Neural progenitor cell (in vitro differentiated cells): Measurements from ENCODE around the gene INA. TPM values are rescaled to one million over a fixed set of nuclear protein-coding genes. Genes with fewer than 3 reads are reported as not detected.

Experiments used
- DNase-seq: peaks from one replicate; pipeline ENCODE4 v3.0.0-alpha.2; 2016; ENCODE audit warnings: low spot score
- H2AFZ ChIP-seq: fragments of 200-600 bp; sonication (generic); replicated peaks from 2 replicates; pipeline ENCODE4 v1.6.1; 2016; ENCODE audit warnings: antibody characterized with exemption
- H3F3A ChIP-seq: fragments of 200-600 bp; sonication (generic); 2 replicates; pipeline ENCODE4 v1.6.1; 2016; ENCODE audit warnings: antibody characterized with exemption, low read depth
- H3K27ac ChIP-seq: fragments of 200-600 bp; sonication (generic); 2 replicates; pipeline ENCODE4 v1.5.1; 2016; ENCODE audit warnings: mild to moderate bottlenecking
- H3K27me3 ChIP-seq: fragments of 200-600 bp; sonication (generic); 2 replicates; pipeline ENCODE4 v1.6.1; 2016; ENCODE audit warnings: mild to moderate bottlenecking, moderate library complexity
- H3K36me3 ChIP-seq: fragments of 200-600 bp; sonication (generic); 2 replicates; pipeline ENCODE4 v1.5.1; 2016
- H3K4me1 ChIP-seq: fragments of 200-600 bp; sonication (generic); 2 replicates; pipeline ENCODE4 v1.6.1; 2016; ENCODE audit warnings: mixed run types
- H3K4me2 ChIP-seq: fragments of 200-600 bp; sonication (generic); 2 replicates; pipeline ENCODE4 v1.6.1; 2016
- H3K4me3 ChIP-seq: fragments of 200-600 bp; sonication (generic); 2 replicates; pipeline ENCODE4 v1.5.1; 2016
- H3K79me2 ChIP-seq: fragments of 200-600 bp; sonication (generic); 2 replicates; pipeline ENCODE4 v1.6.1; 2016; ENCODE audit warnings: low read depth
- H3K9ac ChIP-seq: fragments of 200-600 bp; sonication (generic); 2 replicates; pipeline ENCODE4 v1.6.1; 2016
- H3K9me3 ChIP-seq: fragments of 200-600 bp; sonication (generic); 2 replicates; pipeline ENCODE4 v1.5.1; 2016; ENCODE audit warnings: low read depth
- H4K20me1 ChIP-seq: fragments of 200-600 bp; sonication (generic); 2 replicates; pipeline ENCODE4 v1.6.1; 2016; ENCODE audit warnings: low read depth
- H3K27ac Mint-ChIP-seq: 3 replicates; pipeline ENCODE4 v1.8.0; 2021; ENCODE audit warnings: mixed read lengths
- H3K27me3 Mint-ChIP-seq: 2 replicates; pipeline ENCODE4 v1.8.0; 2022; ENCODE audit warnings: low read depth, mild to moderate bottlenecking, inconsistent platforms, moderate library complexity, mixed read lengths; ENCODE audit not compliant: insufficient read depth
- H3K36me3 Mint-ChIP-seq: 3 replicates; pipeline ENCODE4 v1.8.0; 2021; ENCODE audit warnings: mixed read lengths
- H3K4me1 Mint-ChIP-seq: 3 replicates; pipeline ENCODE4 v1.8.0; 2021; ENCODE audit warnings: mixed read lengths
- H3K4me3 Mint-ChIP-seq: 3 replicates; pipeline ENCODE4 v1.8.0; 2021; ENCODE audit warnings: mild to moderate bottlenecking, moderate library complexity, mixed read lengths
- H3K9me3 Mint-ChIP-seq: 3 replicates; pipeline ENCODE4 v1.8.0; 2020; ENCODE audit warnings: mixed read lengths
- EZH2 ChIP-seq: fragments of 200-600 bp; sonication (generic); IDR thresholded peaks from 2 replicates; pipeline ENCODE4 v1.6.1; 2017; ENCODE audit warnings: antibody characterized with exemption, mild to moderate bottlenecking, moderate library complexity
- EZH2phosphoT487 ChIP-seq: fragments of 200-600 bp; sonication (generic); IDR thresholded peaks from 2 replicates; pipeline ENCODE4 v1.6.1; 2017; ENCODE audit warnings: antibody characterized with exemption
- total RNA-seq: library from RNA; depleted of rRNA; stranded (reverse); fragments of >200 nt; gene quantifications from 2 replicates; pipeline ENCODE4 v1.2.3, GENCODE V29; 2015; ENCODE audit warnings: low replicate concordance
- TF ChIP-seq, protein P1 (sequence below): fragments of 200-600 bp; sonication (generic); IDR thresholded peaks from 2 replicates; pipeline ENCODE4 v1.5.1; 2017; ENCODE audit warnings: antibody characterized with exemption, mild to moderate bottlenecking

INA gene
- total RNA-seq, 1 donor from 2014 or later, result 9.7 TPM

DNA sequence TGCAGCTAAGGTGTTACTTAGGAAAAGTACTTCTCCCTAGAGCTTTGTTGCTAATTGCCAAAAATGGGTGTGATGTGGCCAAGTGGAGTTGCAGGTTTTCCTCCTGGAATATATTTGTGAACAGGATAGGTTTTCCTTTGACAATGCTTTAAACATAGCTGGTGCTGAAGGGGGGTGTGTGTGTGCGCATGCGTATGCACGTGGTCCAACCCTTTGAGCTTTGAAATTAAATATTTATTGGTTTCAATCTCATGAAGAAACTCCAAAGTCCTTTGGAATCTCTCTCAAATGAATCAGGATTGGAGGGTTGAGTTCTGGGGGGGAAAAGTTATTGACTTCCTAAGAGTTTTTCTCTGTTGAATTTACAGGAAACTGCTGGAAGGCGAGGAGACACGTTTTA lies 11.1 kb downstream of the INA start:
- Histone ChIP-seq H3K4me2 (no peak overlapping the region), H3K9me3 (no peaks in the 10 kb centered on the region), H3K4me3 (no peak overlapping the region), H3K9ac (no peak overlapping the region), H4K20me1 (no peaks in the 10 kb centered on the region), H3K79me2 (no peaks in the 10 kb centered on the region), H3K4me1 (no peaks in the 10 kb centered on the region), H3K27me3 (no peaks in the 10 kb centered on the region), H2AFZ (no peak overlapping the region), H3F3A (no peaks in the 10 kb centered on the region), H3K27ac (no peak overlapping the region), H3K36me3 (no peaks in the 10 kb centered on the region)
- Mint-ChIP-seq H3K27me3 (peaks cover 6% of the 10 kb centered on the region), H3K27ac (no peak overlapping the region), H3K9me3 (no peaks in the 10 kb centered on the region), H3K4me3 (no peak overlapping the region), H3K36me3 (no peaks in the 10 kb centered on the region), H3K4me1 (no peaks in the 10 kb centered on the region)
- no peak for DNase-seq
- TF ChIP-seq EZH2, result no peak

GRCh38 chr10:103291588-103291987 lies 14.7 kb downstream of the INA start:
- H3K9me3 Mint-ChIP-seq, result no peaks in the 10 kb centered on the region
- Histone ChIP-seq H3K27ac (no peak overlapping the region), H3K27me3 (no peaks in the 10 kb centered on the region), H3K4me2 (no peak overlapping the region), H3K4me3 (no peak overlapping the region), H3K36me3 (no peaks in the 10 kb centered on the region), H3K9me3 (no peaks in the 10 kb centered on the region), H4K20me1 (no peaks in the 10 kb centered on the region), H3K4me1 (no peaks in the 10 kb centered on the region), H3F3A (no peaks in the 10 kb centered on the region), H3K9ac (no peak overlapping the region), H3K79me2 (no peaks in the 10 kb centered on the region), H2AFZ (no peak overlapping the region)
- no peak overlapping the region for H3K27ac Mint-ChIP-seq
- H3K4me1 Mint-ChIP-seq, result no peaks in the 10 kb centered on the region
- no peaks in the 10 kb centered on the region for H3K36me3 Mint-ChIP-seq
- H3K27me3 Mint-ChIP-seq, result peaks cover 2% of the 10 kb centered on the region
- no peak for TF ChIP-seq EZH2
- TF ChIP-seq, protein P1, sequence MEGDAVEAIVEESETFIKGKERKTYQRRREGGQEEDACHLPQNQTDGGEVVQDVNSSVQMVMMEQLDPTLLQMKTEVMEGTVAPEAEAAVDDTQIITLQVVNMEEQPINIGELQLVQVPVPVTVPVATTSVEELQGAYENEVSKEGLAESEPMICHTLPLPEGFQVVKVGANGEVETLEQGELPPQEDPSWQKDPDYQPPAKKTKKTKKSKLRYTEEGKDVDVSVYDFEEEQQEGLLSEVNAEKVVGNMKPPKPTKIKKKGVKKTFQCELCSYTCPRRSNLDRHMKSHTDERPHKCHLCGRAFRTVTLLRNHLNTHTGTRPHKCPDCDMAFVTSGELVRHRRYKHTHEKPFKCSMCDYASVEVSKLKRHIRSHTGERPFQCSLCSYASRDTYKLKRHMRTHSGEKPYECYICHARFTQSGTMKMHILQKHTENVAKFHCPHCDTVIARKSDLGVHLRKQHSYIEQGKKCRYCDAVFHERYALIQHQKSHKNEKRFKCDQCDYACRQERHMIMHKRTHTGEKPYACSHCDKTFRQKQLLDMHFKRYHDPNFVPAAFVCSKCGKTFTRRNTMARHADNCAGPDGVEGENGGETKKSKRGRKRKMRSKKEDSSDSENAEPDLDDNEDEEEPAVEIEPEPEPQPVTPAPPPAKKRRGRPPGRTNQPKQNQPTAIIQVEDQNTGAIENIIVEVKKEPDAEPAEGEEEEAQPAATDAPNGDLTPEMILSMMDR, result no peak
- no peak overlapping the region for H3K4me3 Mint-ChIP-seq
- no peak for DNase-seq

DNA sequence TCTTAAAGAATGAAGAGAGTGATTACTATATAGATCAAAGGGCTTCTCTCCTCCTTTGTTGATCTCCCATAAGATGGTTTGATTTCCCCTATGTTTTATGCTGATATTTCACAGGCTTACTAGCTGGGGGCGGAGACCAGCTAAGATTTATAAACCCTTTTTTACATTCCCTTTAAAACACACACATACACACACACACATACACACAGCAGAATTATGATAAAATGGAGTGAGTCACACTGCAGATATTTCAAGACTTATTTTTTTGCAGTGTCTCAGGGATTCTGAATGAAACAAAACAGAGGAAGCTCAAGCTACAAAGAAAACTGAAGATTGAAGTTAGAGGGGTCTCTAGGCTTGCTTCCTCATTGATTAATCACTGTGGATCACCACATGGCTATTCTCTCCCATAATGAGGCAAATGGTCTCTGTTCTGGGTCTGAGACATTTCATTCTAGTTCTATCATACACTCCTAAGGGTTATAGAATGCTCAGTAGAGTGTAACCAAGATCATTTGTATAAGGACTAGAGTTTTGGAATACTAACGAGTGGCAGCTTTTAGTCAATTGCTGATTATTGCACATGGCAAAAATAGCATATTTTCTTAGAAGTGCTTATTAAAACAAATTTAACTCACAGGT lies 18.6 kb downstream of the INA start:
- Mint-ChIP-seq H3K9me3 (no peaks in the 10 kb centered on the region), H3K4me3 (no peak overlapping the region), H3K27ac (no peak overlapping the region), H3K4me1 (no peaks in the 10 kb centered on the region), H3K27me3 (peaks cover 2% of the 10 kb centered on the region), H3K36me3 (no peaks in the 10 kb centered on the region)
- Histone ChIP-seq H2AFZ (no peak overlapping the region), H3K4me3 (no peak overlapping the region), H3K4me2 (no peak overlapping the region), H3K36me3 (no peaks in the 10 kb centered on the region), H3K9me3 (no peaks in the 10 kb centered on the region), H3K9ac (no peak overlapping the region), H4K20me1 (no peaks in the 10 kb centered on the region), H3K79me2 (no peaks in the 10 kb centered on the region), H3K27ac (no peak overlapping the region), H3K4me1 (no peaks in the 10 kb centered on the region), H3F3A (no peaks in the 10 kb centered on the region), H3K27me3 (no peaks in the 10 kb centered on the region)
- TF ChIP-seq EZH2 (no peak), EZH2phosphoT487 (no peak)
- TF ChIP-seq, protein P1, result no peak
- DNase-seq, result no peak

GRCh38 chr10:103307594-103307993 lies 30.7 kb downstream of the INA start:
- Histone ChIP-seq H3K27me3 (no peaks in the 10 kb centered on the region), H3K4me3 (no peak overlapping the region), H3K4me2 (no peak overlapping the region), H3K4me1 (no peaks in the 10 kb centered on the region), H3K9me3 (no peaks in the 10 kb centered on the region), H3K79me2 (no peaks in the 10 kb centered on the region), H3K9ac (no peak overlapping the region), H4K20me1 (no peaks in the 10 kb centered on the region), H3F3A (no peaks in the 10 kb centered on the region), H3K27ac (no peak overlapping the region), H2AFZ (no peak overlapping the region), H3K36me3 (peaks cover 4% of the 10 kb centered on the region)
- peaks cover 32% of the 10 kb centered on the region for H3K36me3 Mint-ChIP-seq
- H3K27ac Mint-ChIP-seq, result no peak overlapping the region
- TF ChIP-seq EZH2phosphoT487, result no peak
- DNase-seq, result no peak
- no peak overlapping the region for H3K4me3 Mint-ChIP-seq
- H3K9me3 Mint-ChIP-seq, result no peaks in the 10 kb centered on the region
- H3K27me3 Mint-ChIP-seq, result no peaks in the 10 kb centered on the region
- peaks cover 2% of the 10 kb centered on the region for H3K4me1 Mint-ChIP-seq
